GM12892 (cell line): ENCODE results near the gene ZNF414.

Source experiments
- POLR2A ChIP-seq: IDR thresholded peaks from 2 replicates; pipeline ENCODE4 v1.6.1; 2011; ENCODE audit warnings: low read depth, low read length, control low read depth
- POLR2AphosphoS5 ChIP-seq: IDR thresholded peaks from 2 replicates; pipeline ENCODE4 v1.6.1; 2011; ENCODE audit warnings: low read depth, low read length, control low read depth

- no peak for TF ChIP-seq POLR2AphosphoS5
- TF ChIP-seq POLR2A = no peak
Observed at GRCh38 chr19:8487137-8487851, 26.7 kb downstream of the ZNF414 start.
